D721Med (cell line): ENCODE results near the gene XPOT.

ENCODE experiments used
- DNase-seq: peaks from one replicate; pipeline ENCODE4 v3.0.0; 2011; ENCODE audit warnings: low spot score; ENCODE audit not compliant: insufficient read length
- FAIRE-seq: peaks from 2 replicates; lab custom pipeline; 2011; peaks lifted over from hg19 to GRCh38; lab: Jason Lieb, UNC
- CTCF ChIP-seq: IDR thresholded peaks from 2 replicates; pipeline ENCODE4 v1.5.1; 2012; ENCODE audit warnings: mild to moderate bottlenecking, control low read depth; ENCODE audit not compliant: insufficient read depth; ENCODE audit errors: missing control alignments

XPOT gene

GRCh38 chr12:64497484-64497883 lies 93.3 kb downstream of the XPOT start:
- DNase-seq: no peak
- no peak for TF ChIP-seq CTCF
- FAIRE-seq: no peak

GRCh38 chr12:64497903-64498302 lies 93.7 kb downstream of the XPOT start:
- FAIRE-seq (no peak), DNase-seq (no peak)
- no peak for TF ChIP-seq CTCF

- TF ChIP-seq CTCF: no peak
- FAIRE-seq (no peak), DNase-seq (no peak)
Observed at GRCh38 chr12:64500394-64500793, 96.2 kb downstream of the XPOT start.
